ENCODE measurements around the gene NMNAT3. TPM values are rescaled to one million over a fixed set of nuclear protein-coding genes. Genes with fewer than 3 reads are reported as not detected.

NMNAT3 gene
- total RNA-seq, 1 experiment from 2014 or later, result 1.0 TPM

DNA sequence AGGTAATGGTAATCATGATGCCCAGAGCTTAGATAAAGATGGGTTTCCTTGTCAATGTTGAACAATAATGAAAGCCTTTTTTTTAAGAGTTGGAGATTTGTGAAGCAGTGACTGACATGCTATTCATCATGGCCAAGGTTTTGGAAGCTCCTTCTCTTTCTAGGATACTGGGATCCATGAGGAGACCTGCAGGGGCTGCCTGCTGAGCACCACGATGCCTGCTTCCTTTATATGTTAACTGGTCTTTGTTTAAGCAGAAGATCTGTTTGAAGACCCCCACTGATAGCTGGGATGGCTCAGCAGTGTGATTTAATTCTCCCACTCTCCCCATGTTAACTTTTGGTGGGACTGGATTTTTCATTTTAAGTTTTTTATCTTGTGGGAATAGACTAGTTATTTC, 154.1 kb downstream of the NMNAT3 start:
- no peak overlapping the region for H3K4me3 Mint-ChIP-seq (ENCODE audit: unreplicated experiment)
- ChIA-PET CTCF (interaction anchor here (0.8 to 1.9 kb wide), 2 partner anchors 38 to 96 kb away, joined by 3 to 8 read pairs; no protein-coding TSS in a partner anchor), POLR2A (interaction anchor here (1.0 kb wide), 2 partner anchors 9 to 12 kb away, joined by 3 to 4 read pairs; no protein-coding TSS in a partner anchor)
- intact Hi-C loops (cut with micrococcal nuclease), result no loop called here
- DNase-seq (ENCODE audit: unreplicated experiment), result no peak
- H3K36me3 Mint-ChIP-seq (ENCODE audit: insufficient read depth, unreplicated experiment), result no peaks in the 10 kb centered on the region
- BruUV-seq (replicated peaks), result no TSS peak
- TF ChIP-seq, protein P1, sequence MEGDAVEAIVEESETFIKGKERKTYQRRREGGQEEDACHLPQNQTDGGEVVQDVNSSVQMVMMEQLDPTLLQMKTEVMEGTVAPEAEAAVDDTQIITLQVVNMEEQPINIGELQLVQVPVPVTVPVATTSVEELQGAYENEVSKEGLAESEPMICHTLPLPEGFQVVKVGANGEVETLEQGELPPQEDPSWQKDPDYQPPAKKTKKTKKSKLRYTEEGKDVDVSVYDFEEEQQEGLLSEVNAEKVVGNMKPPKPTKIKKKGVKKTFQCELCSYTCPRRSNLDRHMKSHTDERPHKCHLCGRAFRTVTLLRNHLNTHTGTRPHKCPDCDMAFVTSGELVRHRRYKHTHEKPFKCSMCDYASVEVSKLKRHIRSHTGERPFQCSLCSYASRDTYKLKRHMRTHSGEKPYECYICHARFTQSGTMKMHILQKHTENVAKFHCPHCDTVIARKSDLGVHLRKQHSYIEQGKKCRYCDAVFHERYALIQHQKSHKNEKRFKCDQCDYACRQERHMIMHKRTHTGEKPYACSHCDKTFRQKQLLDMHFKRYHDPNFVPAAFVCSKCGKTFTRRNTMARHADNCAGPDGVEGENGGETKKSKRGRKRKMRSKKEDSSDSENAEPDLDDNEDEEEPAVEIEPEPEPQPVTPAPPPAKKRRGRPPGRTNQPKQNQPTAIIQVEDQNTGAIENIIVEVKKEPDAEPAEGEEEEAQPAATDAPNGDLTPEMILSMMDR (IDR thresholded peaks at IDR 0.05; ENCODE audit: unreplicated experiment), result no peak
- no peaks in the 10 kb centered on the region for H3K27me3 Mint-ChIP-seq (ENCODE audit: insufficient read depth, unreplicated experiment)
- H3K9me3 Mint-ChIP-seq (ENCODE audit: unreplicated experiment), result no peaks in the 10 kb centered on the region
- H3K27ac Mint-ChIP-seq (ENCODE audit: low read depth, unreplicated experiment), result no peak overlapping the region
- H3K4me1 Mint-ChIP-seq (ENCODE audit: insufficient read depth, unreplicated experiment), result no peaks in the 10 kb centered on the region

DNA sequence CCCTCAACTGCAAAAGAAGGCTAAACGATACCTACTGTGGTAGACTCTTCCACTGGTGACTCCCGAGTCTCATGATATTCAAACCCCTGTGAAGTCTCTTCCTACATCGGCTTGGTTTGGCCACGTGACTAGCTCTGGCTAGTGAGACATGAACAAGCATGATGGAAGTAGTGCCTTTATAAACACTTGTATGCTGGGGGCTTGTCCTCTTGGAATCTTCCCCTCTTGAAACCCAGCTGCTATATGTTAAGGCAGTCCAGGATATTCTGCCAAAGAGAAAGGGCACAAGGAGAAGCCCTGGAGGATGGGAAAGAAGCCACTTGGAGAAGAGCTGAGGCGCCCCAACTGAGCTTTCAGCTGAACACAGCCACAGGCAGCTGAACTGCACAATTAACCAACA, 154.6 kb downstream of the NMNAT3 start:
- TF ChIP-seq, protein P1 (IDR thresholded peaks at IDR 0.05; ENCODE audit: unreplicated experiment), result no peak
- ChIA-PET POLR2A (interaction anchor here (1.0 kb wide), 2 partner anchors 9 to 12 kb away, joined by 3 to 4 read pairs; no protein-coding TSS in a partner anchor), CTCF (interaction anchor here (0.7 to 1.9 kb wide), 3 partner anchors 29 to 88 kb away, joined by 3 to 8 read pairs (median 4); no protein-coding TSS in a partner anchor)
- no peaks in the 10 kb centered on the region for H3K27me3 Mint-ChIP-seq (ENCODE audit: insufficient read depth, unreplicated experiment)
- no peak overlapping the region for H3K27ac Mint-ChIP-seq (ENCODE audit: low read depth, unreplicated experiment)
- no peaks in the 10 kb centered on the region for H3K4me1 Mint-ChIP-seq (ENCODE audit: insufficient read depth, unreplicated experiment)
- no peak overlapping the region for H3K4me3 Mint-ChIP-seq (ENCODE audit: unreplicated experiment)
- intact Hi-C loops (cut with micrococcal nuclease), result no loop called here
- no peaks in the 10 kb centered on the region for H3K9me3 Mint-ChIP-seq (ENCODE audit: unreplicated experiment)
- no TSS peak for BruUV-seq (replicated peaks)
- DNase-seq (ENCODE audit: unreplicated experiment), result no peak
- no peaks in the 10 kb centered on the region for H3K36me3 Mint-ChIP-seq (ENCODE audit: insufficient read depth, unreplicated experiment)

DNA sequence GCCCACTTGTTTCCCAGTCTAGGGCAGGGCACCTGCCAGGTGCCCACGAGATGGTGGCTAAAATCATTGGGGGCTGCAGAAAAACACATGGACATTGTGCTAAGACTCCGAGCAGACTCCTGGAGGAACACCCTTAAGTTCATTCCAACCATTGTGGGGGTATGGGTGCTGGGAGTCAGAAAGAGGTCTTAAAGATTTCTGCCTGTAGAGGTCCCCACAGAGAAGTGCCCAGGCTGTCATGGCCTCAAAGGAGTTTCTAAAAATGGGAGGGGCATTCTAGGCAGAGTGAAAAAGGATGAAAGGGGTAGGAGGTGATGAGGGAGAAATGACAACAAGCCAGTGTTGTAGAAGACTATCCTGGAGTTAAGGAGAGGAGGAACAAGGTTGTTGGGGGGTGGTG, 155.4 kb downstream of the NMNAT3 start:
- H3K4me1 Mint-ChIP-seq (ENCODE audit: insufficient read depth, unreplicated experiment), result no peaks in the 10 kb centered on the region
- H3K4me3 Mint-ChIP-seq (ENCODE audit: unreplicated experiment), result no peak overlapping the region
- intact Hi-C loops (cut with micrococcal nuclease), result no loop called here
- ChIA-PET CTCF (interaction anchor here (0.7 to 1.9 kb wide), 3 partner anchors 30 to 88 kb away, joined by 3 to 8 read pairs (median 4); no protein-coding TSS in a partner anchor), POLR2A (interaction anchor here (0.6 kb wide), 1 partner anchor 37 kb away, joined by 3 read pairs; no protein-coding TSS in a partner anchor)
- H3K36me3 Mint-ChIP-seq (ENCODE audit: insufficient read depth, unreplicated experiment), result no peaks in the 10 kb centered on the region
- no TSS peak for BruUV-seq (replicated peaks)
- H3K27ac Mint-ChIP-seq (ENCODE audit: low read depth, unreplicated experiment), result no peak overlapping the region
- no peak for DNase-seq (ENCODE audit: unreplicated experiment)
- TF ChIP-seq, protein P1 (IDR thresholded peaks at IDR 0.05; ENCODE audit: unreplicated experiment), result no peak
- no peaks in the 10 kb centered on the region for H3K9me3 Mint-ChIP-seq (ENCODE audit: unreplicated experiment)
- no peaks in the 10 kb centered on the region for H3K27me3 Mint-ChIP-seq (ENCODE audit: insufficient read depth, unreplicated experiment)

DNA sequence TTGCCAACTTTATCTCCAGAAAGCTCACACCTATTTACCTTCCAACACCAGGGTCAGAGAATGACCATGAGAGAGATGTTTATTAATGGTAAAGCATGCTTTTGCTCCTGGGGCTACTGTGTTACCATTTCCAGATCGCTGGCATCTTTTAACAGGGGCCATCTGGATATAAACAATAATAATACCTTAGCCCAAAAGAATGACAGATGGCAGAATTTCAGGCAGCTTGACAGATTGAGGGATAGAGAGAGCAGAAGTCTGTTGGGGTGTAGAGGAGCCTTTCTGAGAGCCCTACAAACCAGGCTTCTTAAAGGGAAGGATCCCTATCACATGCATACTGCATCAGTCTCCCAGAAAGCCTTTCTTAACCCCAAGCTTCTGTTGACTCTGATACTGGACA, 156.0 kb downstream of the NMNAT3 start:
- BruUV-seq (replicated peaks), result no TSS peak
- no peak for DNase-seq (ENCODE audit: unreplicated experiment)
- ChIA-PET CTCF (interaction anchor here (0.6 kb wide), 1 partner anchor 1543 kb away, joined by 4 read pairs; no protein-coding TSS in a partner anchor), POLR2A (no interaction called here)
- H3K27me3 Mint-ChIP-seq (ENCODE audit: insufficient read depth, unreplicated experiment), result no peaks in the 10 kb centered on the region
- H3K9me3 Mint-ChIP-seq (ENCODE audit: unreplicated experiment), result no peaks in the 10 kb centered on the region
- intact Hi-C loops (cut with micrococcal nuclease), result no loop called here
- no peaks in the 10 kb centered on the region for H3K36me3 Mint-ChIP-seq (ENCODE audit: insufficient read depth, unreplicated experiment)
- TF ChIP-seq, protein P1 (IDR thresholded peaks at IDR 0.05; ENCODE audit: unreplicated experiment), result no peak
- no peak overlapping the region for H3K27ac Mint-ChIP-seq (ENCODE audit: low read depth, unreplicated experiment)
- no peaks in the 10 kb centered on the region for H3K4me1 Mint-ChIP-seq (ENCODE audit: insufficient read depth, unreplicated experiment)
- H3K4me3 Mint-ChIP-seq (ENCODE audit: unreplicated experiment), result no peak overlapping the region
